Glutamatergic neuron (in vitro differentiated cells): Measurements from ENCODE around the gene CHN1. TPM values are rescaled to one million over a fixed set of nuclear protein-coding genes. Genes with fewer than 3 reads are reported as not detected.

Source experiments
- DNase-seq: peaks from one replicate; pipeline ENCODE4 v3.0.0; 2022
- H3K27ac Mint-ChIP-seq: one replicate; pipeline ENCODE4 v1.8.0; 2020; ENCODE audit warnings: mild to moderate bottlenecking, mixed read lengths, inconsistent platforms; ENCODE audit not compliant: unreplicated experiment
- H3K27me3 Mint-ChIP-seq: one replicate; pipeline ENCODE4 v1.8.0; 2020; ENCODE audit warnings: mild to moderate bottlenecking, moderate library complexity, mixed read lengths, inconsistent platforms; ENCODE audit not compliant: unreplicated experiment
- H3K36me3 Mint-ChIP-seq: one replicate; pipeline ENCODE4 v1.8.0; 2020; ENCODE audit warnings: mild to moderate bottlenecking, mixed read lengths, inconsistent platforms; ENCODE audit not compliant: unreplicated experiment
- H3K4me1 Mint-ChIP-seq: one replicate; pipeline ENCODE4 v1.8.0; 2020; ENCODE audit warnings: mild to moderate bottlenecking, low read depth, mixed read lengths, inconsistent platforms; ENCODE audit not compliant: unreplicated experiment
- H3K4me3 Mint-ChIP-seq: one replicate; pipeline ENCODE4 v1.8.0; 2020; ENCODE audit warnings: mild to moderate bottlenecking, mixed read lengths, inconsistent platforms; ENCODE audit not compliant: unreplicated experiment
- H3K9me3 Mint-ChIP-seq: one replicate; pipeline ENCODE4 v1.8.0; 2020; ENCODE audit warnings: mild to moderate bottlenecking, moderate library complexity, mixed read lengths, inconsistent platforms; ENCODE audit not compliant: unreplicated experiment
- CTCF ChIP-seq: fragments of 200-600 bp; sonication (generic); IDR thresholded peaks from one replicate; pipeline ENCODE4 v1.5.0; 2021; ENCODE audit not compliant: partially characterized antibody, unreplicated experiment
- total RNA-seq: library from RNA; stranded (reverse); fragmentation: NEBNext Ultra II Directional; extraction: Animal tissue kit (Norgen Biotek cat#: 25700); gene quantifications from one replicate; pipeline ENCODE4 v1.2.1, GENCODE V29; 2021; ENCODE audit not compliant: unreplicated experiment

The CHN1 gene
- total RNA-seq, 1 donor from 2014 or later, result 212 TPM

DNA sequence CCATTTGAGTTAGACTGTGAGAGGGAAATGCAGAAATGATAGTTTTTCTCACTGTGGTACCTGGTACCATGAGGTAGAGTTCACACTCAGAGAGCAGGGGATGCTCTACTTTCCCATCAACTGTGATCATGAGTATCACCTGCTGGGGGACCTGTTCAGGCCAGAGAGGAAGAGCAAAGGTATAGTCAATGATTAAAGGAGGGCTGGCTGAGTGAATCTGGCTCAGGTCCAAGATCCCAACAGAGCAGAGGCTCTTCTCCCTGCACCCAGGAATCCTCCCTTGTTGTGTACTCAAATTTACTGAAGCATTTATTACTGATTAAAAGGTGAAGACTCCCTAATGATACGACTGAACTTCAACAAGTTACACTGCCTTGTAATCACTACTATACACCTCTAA is 136.3 kb downstream of the CHN1 start:
- no peaks in the 10 kb centered on the region for H3K36me3 Mint-ChIP-seq
- H3K9me3 Mint-ChIP-seq, result no peaks in the 10 kb centered on the region
- no peak overlapping the region for H3K27ac Mint-ChIP-seq
- TF ChIP-seq CTCF, result no peak
- H3K4me1 Mint-ChIP-seq, result peaks cover 4% of the 10 kb centered on the region
- H3K4me3 Mint-ChIP-seq, result no peak overlapping the region
- no peak for DNase-seq
- H3K27me3 Mint-ChIP-seq, result no peaks in the 10 kb centered on the region

DNA sequence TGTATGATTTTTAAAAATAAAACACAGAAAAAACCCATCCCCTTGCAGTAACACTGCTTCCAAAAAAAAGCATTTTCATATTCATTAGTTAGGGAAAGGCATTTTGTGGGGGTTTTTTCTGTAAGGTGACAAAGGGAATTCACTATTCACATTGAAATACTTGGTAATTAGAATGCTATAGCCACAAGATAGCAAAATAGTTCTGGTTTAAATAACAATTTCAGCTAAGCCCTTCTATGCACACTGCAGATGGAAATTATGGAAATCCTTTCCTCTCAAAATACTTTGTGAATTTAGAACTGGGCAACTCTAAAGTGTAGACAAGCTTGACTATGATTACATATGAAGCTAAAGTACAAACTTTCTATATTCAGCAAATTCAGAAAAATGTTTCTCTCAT is 138.8 kb downstream of the CHN1 start:
- no peaks in the 10 kb centered on the region for H3K36me3 Mint-ChIP-seq
- H3K4me1 Mint-ChIP-seq, result peaks cover 2% of the 10 kb centered on the region
- no peak for TF ChIP-seq CTCF
- H3K4me3 Mint-ChIP-seq, result no peak overlapping the region
- no peak overlapping the region for H3K27ac Mint-ChIP-seq
- H3K9me3 Mint-ChIP-seq, result no peaks in the 10 kb centered on the region
- no peaks in the 10 kb centered on the region for H3K27me3 Mint-ChIP-seq
- no peak for DNase-seq

DNA sequence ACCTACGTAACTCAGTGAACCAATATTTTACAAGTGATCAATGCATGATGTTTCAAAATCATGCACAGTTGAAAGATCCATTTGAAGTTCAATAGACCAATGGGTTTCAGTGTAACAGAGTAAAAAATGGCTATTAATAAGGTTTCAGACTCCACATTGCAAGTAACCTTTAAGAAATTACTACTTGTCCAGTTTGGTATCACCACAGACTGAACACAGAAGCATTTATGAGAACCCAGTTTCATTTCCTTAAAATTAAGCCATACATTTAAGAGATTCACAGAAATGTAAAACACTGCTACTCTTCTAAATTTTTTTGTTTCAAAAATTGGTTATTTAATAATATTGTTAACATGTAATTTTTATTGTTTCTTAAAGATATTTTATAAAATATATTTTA is 142.0 kb downstream of the CHN1 start:
- H3K27ac Mint-ChIP-seq, result no peak overlapping the region
- H3K27me3 Mint-ChIP-seq, result no peaks in the 10 kb centered on the region
- peaks cover 14% of the 10 kb centered on the region for H3K4me1 Mint-ChIP-seq
- no peak overlapping the region for H3K4me3 Mint-ChIP-seq
- no peaks in the 10 kb centered on the region for H3K36me3 Mint-ChIP-seq
- no peak for DNase-seq
- TF ChIP-seq CTCF, result no peak
- no peaks in the 10 kb centered on the region for H3K9me3 Mint-ChIP-seq

DNA sequence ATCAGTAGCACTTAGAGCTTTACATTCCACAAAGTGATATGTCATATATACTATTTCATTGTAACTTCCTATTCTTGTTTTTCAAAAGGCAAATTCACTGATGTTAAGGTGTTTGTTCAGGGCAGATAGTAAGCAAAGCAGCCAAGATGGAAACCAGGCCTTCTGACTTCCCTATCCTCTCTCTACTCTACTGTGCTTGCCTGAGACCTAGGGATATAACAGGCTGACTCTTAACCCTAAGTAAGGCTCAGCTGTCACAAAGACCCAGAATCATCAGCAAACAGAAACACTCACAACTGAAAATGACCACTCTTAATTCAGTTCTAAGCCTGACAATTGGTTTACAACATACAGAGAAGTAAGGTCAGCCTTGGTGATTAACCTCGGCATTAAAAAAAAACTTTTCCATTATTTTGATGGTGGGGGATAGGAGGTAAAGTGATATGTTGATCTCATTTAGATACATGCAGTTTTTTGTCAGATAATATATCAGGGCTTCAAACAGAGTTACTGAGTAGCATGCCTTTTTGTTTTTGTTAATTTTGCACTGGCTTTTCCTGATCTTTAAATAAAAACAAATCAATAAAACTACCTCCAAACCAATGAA is 145.5 kb downstream of the CHN1 start:
- TF ChIP-seq CTCF, result no peak
- DNase-seq, result no peak
- H3K27me3 Mint-ChIP-seq, result no peaks in the 10 kb centered on the region
- peaks cover 14% of the 10 kb centered on the region for H3K4me1 Mint-ChIP-seq
- no peak overlapping the region for H3K4me3 Mint-ChIP-seq
- H3K27ac Mint-ChIP-seq, result peak overlapping the region; percentile 3
- no peaks in the 10 kb centered on the region for H3K36me3 Mint-ChIP-seq
- peaks cover 1% of the 10 kb centered on the region for H3K9me3 Mint-ChIP-seq

DNA sequence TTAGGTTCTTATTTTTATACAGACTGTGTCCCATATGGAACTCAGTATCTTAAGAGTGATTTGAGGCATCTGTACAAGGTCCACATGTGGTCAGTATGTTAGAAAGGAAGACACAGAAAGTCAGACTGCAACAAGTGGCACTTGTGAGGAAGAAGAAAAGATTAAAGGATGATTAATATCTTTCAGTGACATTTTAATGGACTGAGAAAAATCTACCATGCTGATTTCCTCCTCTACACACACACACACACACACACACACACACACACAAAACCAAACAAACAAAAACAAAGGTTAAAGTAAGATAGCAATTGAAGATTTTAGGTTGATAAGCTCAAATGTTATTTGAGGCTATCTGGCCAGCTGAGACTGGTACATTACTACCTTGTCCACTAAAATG is 146.4 kb downstream of the CHN1 start:
- TF ChIP-seq CTCF, result no peak
- Mint-ChIP-seq H3K9me3 (peaks cover 1% of the 10 kb centered on the region), H3K4me1 (peaks cover 14% of the 10 kb centered on the region), H3K27me3 (no peaks in the 10 kb centered on the region), H3K36me3 (no peaks in the 10 kb centered on the region), H3K4me3 (no peak overlapping the region), H3K27ac (no peak overlapping the region)
- no peak for DNase-seq
